Kidney capillary endothelial cell (primary cell): ENCODE measurements around the gene RXFP1.

Experiments used
- DNase-seq: peaks from one replicate; pipeline ENCODE4 v3.0.0-alpha.2; 2018; ENCODE audit warnings: low spot score

The RXFP1 gene

DNA sequence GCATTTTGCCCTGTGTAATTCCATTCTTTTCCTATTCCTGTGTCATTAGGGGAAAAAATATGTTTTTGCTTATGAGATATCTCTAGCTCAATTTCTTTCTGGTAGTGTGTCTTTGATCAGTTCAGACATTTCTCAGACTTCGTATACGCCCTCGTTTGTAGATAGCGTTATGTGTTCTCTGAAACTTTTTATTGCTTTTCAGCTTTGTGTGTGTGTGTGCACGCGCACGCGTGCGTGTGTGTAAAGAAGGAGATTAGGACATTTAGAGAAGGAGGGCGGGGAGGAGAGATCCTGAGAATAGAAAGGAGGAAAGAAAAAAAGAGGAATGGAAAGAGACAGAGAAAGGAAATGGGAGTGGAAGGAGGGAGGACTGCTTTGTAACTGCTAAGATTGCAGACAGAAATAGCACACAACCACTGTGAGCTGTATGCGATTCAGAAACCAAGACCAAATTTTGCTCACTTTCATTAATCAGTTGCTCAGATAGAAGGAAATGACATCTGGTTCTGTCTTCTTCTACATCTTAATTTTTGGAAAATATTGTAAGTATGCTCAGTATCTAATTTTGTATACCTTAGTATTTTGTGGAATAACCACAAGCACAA is at the start of gene RXFP1:
TSS of gene RXFP1 (plus strand) at position 399 of the 605 bp plus-strand sequence. CDS start at position 494, 95 bp downstream.
- no peak for DNase-seq

DNA sequence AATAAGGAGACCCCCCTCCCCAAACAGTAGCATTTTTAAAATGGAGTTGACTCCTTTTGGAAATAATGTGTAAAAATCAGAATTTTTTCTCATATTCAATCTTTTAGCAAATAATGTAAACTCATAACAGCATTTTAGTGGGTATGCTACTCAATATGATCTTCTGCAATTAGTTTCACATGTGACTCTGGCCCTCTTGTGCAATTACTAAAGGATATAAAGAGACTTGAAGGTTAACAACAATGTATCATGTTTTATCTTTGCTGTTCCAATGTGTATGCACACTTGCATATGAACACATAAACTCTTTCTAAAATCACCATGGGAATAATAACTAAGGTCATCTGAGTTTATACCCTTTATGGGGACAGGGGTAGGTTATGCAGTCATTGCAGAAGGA is 39.9 kb upstream of the RXFP1 start:
- DNase-seq = no peak

DNA sequence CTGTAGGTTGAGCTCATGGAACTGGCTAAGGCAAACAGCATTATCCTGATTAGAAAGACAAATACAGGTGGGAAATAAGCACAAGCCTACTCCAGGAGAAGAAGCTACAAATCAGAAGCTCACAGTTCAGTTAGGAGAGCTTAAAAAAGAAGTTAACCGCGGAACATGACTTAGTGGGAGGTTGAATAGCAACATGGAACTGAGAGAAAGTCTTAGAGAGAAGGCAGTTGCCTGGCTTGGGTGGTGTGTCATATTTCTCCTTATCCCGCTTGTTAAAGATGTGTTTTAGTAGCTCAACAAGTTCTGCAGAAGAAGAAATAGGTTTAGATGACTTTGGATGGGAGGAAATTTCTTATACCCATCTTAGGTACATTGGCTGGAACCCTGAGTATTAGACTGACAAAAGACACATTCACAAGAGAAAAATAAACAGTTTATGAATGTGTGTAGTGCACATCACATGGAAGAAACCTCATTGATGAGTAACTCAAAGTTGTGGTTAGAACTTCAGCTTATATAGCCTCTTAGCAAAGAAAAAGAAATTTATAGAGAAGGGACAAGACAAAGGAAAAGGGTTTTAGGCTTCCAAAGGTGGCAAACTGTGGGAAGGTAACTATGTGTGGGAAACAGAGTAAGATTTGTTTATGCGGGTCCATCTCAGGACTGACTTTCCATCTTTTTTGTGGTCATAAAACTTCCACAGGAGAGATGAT is 37.4 kb upstream of the RXFP1 start:
- DNase-seq = no peak

DNA sequence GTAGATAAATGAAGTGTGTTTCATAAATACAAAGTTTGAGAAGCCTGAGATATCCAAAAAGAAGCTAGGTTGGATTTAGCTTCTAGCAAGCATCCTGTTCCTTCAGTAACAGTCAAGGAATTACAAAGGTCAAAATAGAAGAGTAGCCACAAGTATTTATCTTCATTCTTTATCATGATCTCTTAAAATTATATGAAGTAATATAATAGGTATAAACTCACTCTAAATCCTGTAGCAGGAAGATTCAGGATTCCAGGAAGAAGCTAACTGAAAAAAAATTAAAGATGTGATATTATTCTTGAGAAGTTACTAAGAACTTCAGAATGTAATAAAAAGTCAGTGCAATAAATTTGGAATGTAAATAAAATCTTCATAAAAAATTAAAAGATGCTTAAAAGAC is 31.1 kb upstream of the RXFP1 start:
- DNase-seq = no peak

DNA sequence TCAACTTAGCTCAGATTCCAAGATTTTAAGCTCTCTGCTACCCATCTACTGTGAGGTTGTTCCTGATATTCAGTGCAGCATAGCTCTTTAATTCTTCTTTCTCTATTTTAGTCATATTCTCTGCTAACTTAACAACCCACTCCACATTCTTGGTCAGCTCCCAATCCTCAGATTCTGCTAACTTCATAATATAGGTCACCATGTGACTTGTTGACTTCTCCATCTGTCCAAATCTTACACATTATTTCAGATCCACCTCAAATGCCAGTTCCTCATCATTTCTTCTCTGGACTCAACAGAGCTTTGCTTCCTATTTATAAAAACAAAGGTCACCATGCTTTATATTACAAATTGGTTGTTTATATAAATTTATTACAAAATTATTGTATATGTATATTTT is 29.3 kb upstream of the RXFP1 start:
- DNase-seq = no peak

DNA sequence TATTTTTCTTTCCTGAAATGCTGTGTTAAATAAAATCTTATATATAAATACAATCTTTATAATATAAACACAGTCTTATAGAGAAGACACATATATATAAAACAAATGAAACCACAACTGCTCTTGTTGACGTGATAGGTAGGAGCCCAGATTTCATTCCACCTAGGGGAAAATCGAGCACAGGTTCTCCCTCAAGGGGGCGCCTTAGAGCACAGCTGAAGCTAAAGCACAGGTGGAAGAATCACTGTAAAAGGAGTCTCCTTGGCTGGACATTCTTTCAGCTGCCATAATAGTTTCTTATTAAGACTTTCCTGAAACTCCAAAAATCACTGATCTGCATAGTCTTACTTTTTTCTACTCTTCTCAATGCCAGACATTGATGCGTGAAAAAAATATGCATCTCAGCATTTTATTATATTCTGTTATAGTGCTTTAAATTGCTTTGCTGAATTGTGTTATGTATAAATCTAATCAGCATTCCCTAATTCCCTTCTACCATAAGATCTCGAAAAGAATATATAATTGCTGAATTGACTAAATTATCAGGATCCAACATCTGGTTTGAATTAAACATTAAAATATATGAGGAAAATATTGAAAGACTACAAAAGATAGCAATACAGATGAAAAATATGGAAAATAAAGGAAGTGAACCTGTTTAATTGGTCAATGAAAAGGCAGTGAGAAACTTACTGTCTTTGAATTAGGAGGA is 25.5 kb upstream of the RXFP1 start:
- peak; percentile 19 for DNase-seq

DNA sequence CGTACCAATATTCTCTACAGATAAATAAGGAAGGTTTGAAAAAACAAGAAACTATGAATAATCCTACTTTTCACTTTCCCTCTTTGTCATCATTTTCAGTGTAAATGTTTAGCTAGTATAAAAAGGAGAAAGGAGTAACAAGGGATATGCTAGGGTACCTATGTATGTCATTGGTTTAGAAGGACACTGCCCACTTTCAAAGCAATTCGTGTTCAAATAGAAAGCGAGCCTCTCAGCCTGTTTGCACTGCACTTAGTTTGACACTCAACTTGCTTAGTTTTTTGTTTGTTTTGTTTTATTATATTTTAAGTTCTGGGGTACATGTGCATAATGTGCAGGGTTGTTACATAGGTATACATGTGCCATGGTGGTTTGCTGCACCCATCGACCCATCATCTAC is 21.6 kb upstream of the RXFP1 start:
- DNase-seq = no peak

DNA sequence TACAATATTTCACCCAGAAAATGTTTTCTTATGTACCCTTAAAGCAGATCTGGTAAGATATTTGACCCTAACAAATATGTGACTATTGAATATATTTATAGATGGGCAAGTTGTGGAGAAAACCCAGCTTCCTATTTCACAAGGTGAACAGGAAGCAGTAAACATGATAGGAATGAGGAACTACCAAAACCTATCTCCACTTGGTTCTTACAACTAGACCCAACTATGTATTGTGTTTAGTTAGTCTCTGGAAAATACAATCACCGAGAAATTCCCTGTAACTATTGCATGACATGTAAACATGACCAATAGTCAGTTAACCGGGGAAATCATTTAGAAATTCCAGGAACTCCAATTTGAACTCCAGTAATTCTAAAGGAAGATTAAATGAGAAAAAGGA is 8.4 kb upstream of the RXFP1 start:
- DNase-seq = no peak

DNA sequence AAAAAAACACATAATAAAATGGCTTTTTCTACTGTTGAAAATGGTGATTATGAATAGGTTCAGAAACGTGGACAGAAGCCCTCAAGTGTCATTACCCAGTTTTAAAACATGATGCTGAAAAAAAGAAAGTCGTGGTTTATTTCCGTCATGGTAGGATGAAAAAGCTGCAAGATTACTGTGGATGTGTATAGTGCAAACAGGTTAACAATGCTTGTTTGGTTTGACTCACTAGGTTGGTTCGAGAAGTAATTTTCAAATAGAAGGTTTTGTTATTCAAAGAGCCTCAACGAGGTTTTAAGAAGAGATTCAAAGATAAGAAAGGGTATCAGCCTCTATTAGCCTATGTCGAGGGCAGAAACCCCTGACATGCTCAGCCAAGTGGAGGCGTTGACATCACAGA is 2.5 kb upstream of the RXFP1 start:
- no peak for DNase-seq

DNA sequence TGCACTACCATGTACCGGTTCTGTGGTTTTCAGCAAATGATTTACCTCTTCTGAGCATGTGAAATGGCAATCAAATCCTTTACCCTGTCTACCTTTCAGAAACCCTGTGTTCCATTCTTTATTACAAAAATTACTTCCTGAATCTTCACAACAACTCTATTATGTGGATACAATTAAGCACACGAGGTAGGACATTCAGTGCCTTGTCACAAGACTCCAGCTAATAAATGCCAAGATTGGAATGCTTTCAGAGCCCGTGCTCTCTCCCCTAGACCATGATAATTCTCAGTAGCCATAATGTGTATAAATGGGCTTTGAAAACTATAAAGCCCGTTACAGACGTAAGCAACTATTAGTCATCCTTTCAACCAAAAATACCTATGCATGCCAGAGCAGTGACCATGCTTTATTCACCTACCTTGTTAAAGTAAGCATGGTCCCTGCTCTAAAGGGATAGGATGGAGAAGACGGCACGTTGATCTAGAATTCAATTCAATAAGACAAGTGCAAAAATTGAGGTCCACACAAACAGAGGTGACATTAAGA is 2.4 kb downstream of the RXFP1 start:
- DNase-seq = no peak

DNA sequence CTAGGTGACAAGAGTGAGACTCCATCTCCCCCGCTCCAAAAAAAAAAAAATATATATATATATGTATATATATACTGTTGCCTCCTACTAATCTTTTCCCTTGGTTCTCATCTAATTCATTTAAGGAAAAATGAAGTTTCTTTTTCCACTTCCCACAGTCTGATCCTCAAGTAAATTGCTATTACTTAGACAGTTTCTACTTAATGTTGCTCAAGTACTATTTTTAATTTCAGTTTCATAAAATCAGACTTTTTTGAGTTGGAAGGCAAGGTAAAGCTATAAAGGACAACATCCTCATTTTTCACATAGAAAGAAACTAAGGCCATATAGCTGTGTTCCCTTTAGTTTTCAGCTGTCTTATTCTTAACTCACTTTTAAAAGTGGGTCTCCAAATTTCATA is 5.8 kb downstream of the RXFP1 start:
- DNase-seq = no peak

DNA sequence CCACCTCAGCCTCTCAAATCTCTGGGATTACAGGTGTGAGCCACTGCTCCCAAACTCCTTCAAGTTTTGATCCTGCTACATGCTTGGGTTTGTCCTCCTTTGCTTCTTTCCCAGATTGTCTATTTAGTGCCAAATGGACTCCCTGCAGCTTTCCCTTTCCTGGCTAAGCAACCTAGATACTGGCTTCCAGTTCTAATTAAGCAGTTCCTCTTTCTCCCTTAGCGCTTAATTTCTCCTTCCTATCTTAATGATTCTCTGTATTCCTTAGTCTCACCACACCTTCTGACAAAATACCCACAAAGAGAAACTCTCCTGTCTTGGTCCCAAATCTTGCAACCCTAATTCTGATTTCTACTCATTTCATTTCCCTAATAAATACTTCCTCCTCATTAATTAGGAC is 7.8 kb downstream of the RXFP1 start:
- DNase-seq = no peak

DNA sequence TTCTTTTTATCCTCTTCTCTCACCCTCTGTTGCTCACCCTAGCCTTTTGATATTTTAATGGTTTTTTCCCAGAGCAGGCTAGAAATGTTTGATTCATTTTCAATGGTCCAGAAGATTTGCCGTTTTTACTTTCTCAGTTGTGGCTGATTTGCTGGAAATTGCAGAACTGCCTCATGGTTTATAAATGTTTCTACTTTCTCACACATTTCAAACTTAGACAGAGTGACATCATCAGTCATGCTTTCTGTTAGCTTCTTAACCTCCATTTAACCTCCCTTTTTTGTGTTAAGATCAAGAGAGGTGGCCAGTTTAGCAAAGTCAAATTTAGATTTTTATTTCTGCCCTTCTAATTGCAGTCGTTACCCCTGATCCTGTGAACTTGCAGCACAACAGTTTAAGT is 8.7 kb downstream of the RXFP1 start:
- no peak for DNase-seq

DNA sequence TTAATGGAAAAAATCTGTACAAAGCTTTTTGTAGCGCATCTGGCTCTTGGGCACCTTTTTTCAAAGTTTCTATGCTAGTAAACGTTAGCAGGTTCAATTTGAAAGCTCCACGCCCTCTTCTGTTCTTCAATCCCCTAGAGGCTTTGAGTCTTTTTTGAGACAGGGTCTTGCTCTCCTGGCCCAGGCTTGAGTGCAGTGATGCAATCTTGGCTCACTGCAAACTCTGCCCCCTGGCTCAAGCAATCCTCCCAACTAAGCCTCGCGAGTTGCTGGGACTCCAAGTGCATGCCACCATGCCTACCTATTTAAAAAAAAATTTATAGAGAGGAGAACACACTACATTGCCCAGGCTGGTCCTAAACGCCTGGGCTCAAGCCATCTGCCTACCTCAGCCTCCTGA is 9.2 kb downstream of the RXFP1 start:
- no peak for DNase-seq

DNA sequence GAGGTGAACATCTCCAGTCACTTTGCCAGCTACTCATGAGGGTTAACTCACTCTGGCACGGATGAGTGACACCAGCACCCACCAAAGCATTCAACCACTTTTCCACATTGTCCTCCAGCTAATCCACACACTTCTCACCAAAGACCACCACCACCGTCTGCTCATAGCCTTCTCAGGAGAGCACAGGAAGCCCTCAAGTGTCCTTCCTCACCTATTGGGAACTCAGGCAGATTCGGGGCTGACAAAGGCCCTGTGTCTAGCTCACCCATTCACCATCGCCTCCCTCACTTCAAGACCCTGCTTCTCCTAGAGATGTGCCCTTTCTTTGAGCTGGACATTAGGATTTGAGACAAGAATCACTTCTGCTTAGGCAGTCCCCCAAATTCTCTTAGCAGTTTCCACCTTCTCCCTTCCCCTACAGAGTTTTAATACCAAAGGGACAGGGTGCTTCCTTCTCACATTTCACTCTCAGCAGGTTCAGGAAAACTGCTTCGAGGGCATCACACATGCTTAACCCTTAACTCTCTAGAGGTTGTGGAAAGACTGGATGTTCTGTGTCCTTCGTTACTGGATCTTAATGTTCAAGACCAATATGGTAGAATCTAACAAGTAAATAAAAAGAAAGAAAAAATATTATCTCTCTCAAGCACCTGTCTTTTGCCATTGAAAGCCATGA is 11.0 kb downstream of the RXFP1 start:
- no peak for DNase-seq

DNA sequence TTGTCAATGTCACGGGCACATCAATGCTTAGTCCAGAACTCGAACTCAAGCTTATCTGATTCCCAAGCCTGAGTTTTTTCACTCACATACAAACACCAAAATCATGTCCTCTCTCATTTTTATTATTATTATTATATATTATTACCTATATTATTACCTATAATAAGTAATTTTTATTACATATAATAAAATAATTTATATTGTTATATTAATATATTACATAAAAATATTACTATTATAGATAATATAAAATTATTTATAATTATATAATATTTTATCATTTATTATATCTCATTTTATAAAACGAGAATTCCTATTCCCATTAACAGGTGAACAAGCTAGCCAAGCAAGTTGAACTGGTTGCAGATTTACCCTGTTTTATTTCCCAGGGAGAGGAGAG is 13.0 kb downstream of the RXFP1 start:
- DNase-seq = no peak

DNA sequence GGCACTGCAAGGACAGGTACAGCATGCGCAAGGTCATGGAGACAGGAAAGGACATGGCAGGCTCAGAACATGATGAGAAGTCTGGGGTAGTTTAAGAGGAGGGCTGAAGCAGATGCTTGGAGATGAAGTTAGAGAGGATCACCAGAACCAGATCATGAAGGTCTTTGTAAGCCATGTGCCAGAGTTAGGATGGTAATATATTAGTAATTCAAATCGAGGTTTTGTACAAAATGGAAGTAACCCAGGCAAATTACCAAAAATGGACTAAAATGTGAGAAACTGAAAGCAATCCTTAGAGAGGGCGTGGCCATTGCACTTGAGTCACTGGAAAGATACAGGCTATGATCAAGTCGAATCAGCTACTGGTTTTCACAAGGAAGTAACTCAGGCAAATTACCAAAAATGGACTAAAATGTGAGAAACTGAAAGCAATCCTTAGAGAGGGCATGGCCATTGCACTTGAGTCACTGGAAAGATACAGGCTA is 13.5 kb downstream of the RXFP1 start:
- DNase-seq = no peak

DNA sequence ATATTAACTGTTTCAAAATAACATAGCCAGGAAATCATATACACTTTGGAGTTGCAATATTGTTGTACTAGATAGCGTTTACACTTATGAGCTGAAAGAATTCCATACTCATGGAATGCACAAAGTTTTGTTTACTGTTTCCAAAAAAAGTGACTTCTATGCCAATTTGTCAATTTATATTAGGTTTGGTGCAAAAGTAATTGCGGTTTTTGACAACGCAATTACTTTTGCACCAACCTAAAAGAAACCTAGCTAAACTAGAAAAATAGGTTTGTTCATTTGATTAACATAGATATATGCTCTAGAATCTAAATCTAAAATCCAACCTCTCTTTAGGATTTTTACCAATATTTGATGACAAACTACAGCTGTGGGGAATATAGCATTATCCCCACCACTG is 15.2 kb downstream of the RXFP1 start:
- DNase-seq = no peak

DNA sequence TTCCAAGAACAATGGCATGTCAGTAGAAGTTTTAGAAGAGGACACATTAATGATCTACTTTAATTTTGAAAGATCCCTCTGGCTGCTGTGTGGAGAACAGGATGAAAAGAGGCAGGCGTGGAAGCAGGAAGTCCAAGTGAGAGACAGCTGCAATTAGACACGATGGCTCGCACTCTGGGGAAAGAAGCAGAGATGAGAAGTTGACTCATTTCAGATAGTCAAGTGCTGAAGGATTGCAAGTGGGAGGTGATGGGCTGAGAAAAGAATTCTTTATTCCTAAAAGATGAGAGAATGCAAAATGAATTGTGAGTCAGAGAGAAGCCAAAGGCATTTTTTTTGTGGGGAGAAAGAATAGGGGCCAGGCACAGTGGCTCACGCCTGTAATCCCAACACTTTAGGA is 16.5 kb downstream of the RXFP1 start:
- no peak for DNase-seq

DNA sequence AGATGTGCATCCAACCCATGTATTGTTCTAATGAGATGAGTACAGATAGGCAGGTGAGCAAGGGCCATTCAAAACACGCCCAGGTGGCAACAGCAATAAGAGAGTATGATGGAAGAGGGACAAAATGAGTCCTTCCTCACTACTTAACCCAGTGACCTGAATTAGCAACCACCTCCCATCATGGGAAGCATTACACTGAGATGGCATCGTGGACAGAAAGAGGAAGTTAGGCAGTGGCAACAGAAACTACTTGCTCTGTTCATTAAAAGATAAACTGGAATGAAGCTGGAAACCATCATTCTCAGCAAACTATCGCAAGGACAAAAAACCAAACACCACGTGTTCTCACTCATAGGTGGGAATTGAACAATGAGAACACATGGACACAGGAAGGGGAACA is 17.2 kb downstream of the RXFP1 start:
- DNase-seq = no peak

DNA sequence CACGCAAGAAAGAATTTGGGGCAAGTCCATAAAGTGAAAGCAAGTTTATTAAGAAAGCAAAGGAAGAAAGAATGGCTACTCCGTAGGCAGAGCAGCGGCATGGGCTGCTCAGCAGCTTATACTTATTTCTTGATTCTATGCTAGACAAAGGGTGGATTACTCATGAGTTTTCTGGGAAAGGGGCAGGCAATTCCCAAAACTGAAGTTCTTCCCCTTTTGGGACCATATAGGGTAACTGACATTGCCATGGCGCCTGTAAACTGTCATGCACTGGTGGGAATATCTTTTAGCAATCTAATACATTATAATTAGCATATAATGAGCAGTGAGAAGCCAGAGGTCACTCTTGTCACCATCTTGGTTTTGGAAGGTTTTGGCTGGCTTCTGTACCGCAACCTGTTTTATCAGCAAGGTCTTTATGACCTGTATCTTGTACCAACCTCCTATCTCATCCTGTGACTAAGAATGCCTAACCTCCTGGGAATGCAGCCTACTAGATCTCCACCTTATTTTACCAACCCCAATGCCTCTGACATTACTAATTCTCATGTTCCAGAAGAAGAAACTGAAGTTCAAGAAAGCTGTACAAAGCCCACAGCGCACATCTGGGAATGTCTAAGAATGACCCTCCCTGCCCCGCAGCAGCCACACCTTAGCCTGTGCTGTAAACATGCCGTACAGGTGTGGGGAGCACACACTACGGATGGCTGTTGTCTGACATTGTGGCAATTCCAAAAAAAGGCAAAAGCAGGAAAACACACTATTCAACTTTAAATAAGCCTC is 18.6 kb downstream of the RXFP1 start:
- DNase-seq = no peak

DNA sequence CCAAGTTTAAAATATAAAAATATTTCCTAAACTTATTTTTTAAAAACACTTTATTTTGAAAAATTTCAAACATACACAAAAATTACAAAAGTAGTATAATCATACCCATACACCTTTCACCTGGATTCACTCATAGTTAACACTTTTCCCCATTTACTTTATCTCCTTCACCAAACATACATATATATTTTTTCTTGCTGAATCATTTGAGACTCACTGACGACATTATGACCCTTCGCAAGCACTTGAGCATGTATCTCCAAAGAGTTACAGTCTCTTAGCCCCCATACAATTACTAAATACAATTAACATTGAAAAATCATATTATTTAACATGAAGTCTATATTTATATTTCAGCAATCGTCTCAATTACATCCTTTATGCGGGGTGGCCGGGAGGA is 19.8 kb downstream of the RXFP1 start:
- DNase-seq = no peak
